OCI-LY7 (cell line): ENCODE results near the gene UBP1. TPM values are rescaled to one million over a fixed set of nuclear protein-coding genes. Genes with fewer than 3 reads are reported as not detected.
"Not testable (repeated sequence)": the region's sequence is repeated elsewhere in the genome, so short reads cannot be mapped to it uniquely, and the experiment has no call there.

ENCODE experiments used
- BruUV-seq: library from RNA; stranded (reverse); fragments of 400-500 nt; replicated peaks from 2 replicates; lab custom pipeline; 2021; lab: Mats Ljungman, UMichigan
- CTCF ChIA-PET: fragments of 300-600 bp; sonication (Branson Sonifier 250); formaldehyde crosslinking; loops from one replicate; lab custom pipeline; 2022; ENCODE audit warnings: antibody characterized with exemption; ENCODE audit not compliant: unreplicated experiment; lab: Charles Lee
- POLR2A ChIA-PET: fragments of 300-600 bp; sonication (Branson Sonifier 250); formaldehyde crosslinking; loops from one replicate; lab custom pipeline; 2022; ENCODE audit warnings: antibody characterized with exemption; lab: Charles Lee
- DNase-seq: peaks from one replicate; pipeline ENCODE4 v3.0.0-alpha.2; 2015; ENCODE audit warnings: low spot score
- H2AFZ ChIP-seq: fragments of 200-600 bp; sonication (generic), shearing (Covaris generic); 2 replicates; pipeline ENCODE4 v1.6.1; 2014; ENCODE audit warnings: mild to moderate bottlenecking, antibody characterized with exemption, low read length, moderate library complexity
- H3K27ac ChIP-seq: fragments of 200-600 bp; sonication (generic); 2 replicates; pipeline ENCODE4 v1.5.1; 2014; ENCODE audit warnings: mixed run types, low read depth, mild to moderate bottlenecking, moderate library complexity, low read length, inconsistent platforms; ENCODE audit not compliant: poor library complexity, severe bottlenecking
- H3K36me3 ChIP-seq: fragments of 200-600 bp; sonication (generic); 2 replicates; pipeline ENCODE4 v1.6.1; 2014; ENCODE audit warnings: mild to moderate bottlenecking, antibody characterized with exemption, low read length, moderate library complexity, mixed read lengths; ENCODE audit not compliant: insufficient read depth
- H3K4me1 ChIP-seq: fragments of 200-600 bp; sonication (generic); 2 replicates; pipeline ENCODE4 v1.5.1; 2014; ENCODE audit warnings: mild to moderate bottlenecking, low read length; ENCODE audit not compliant: insufficient read depth, poor library complexity, severe bottlenecking
- H3K4me2 ChIP-seq: fragments of 200-600 bp; sonication (generic); 2 replicates; pipeline ENCODE4 v1.6.1; 2014; ENCODE audit warnings: mild to moderate bottlenecking, low read length
- H3K4me3 ChIP-seq: fragments of 200-600 bp; sonication (generic); 2 replicates; pipeline ENCODE4 v1.5.1; 2014; ENCODE audit warnings: mild to moderate bottlenecking, low read depth, low read length; ENCODE audit not compliant: poor library complexity, severe bottlenecking
- H3K79me2 ChIP-seq: fragments of 200-600 bp; sonication (generic); 2 replicates; pipeline ENCODE4 v1.6.1; 2016; ENCODE audit warnings: low read depth, mild to moderate bottlenecking, low read length, moderate library complexity, mixed read lengths; ENCODE audit not compliant: insufficient read depth
- H3K9me2 ChIP-seq: fragments of 200-600 bp; sonication (generic); 2 replicates; pipeline ENCODE4 v1.6.1; 2016; ENCODE audit warnings: mild to moderate bottlenecking, low read length, mixed read lengths; ENCODE audit not compliant: insufficient read depth
- H3K9me3 ChIP-seq: fragments of 200-600 bp; sonication (generic); 2 replicates; pipeline ENCODE4 v1.6.1; 2014; ENCODE audit warnings: mild to moderate bottlenecking, mixed run types, low read length, mixed read lengths
- H4K20me1 ChIP-seq: fragments of 200-600 bp; sonication (generic); 2 replicates; pipeline ENCODE4 v1.6.1; 2014; ENCODE audit warnings: mild to moderate bottlenecking, antibody characterized with exemption, low read length, moderate library complexity, mixed read lengths; ENCODE audit not compliant: insufficient read depth
- EZH2phosphoT487 ChIP-seq: fragments of 200-600 bp; sonication (generic); IDR thresholded peaks from 2 replicates; pipeline ENCODE4 v1.6.1; 2018; ENCODE audit warnings: low read depth, borderline replicate concordance, mild to moderate bottlenecking, mixed run types, antibody characterized with exemption, low read length, moderate library complexity, mixed read lengths
- intact Hi-C: fragments of 100-400 bp; cut with micrococcal nuclease; formaldehyde crosslinking; loops from one replicate; pipeline ENCODE4 v1.10.0; 2022; ENCODE audit not compliant: unreplicated experiment
- total RNA-seq, 2 experiments: library from RNA; depleted of rRNA in 1 of 2; stranded (reverse); fragments of >200 nt in 1 of 2; shearing (Covaris generic) in 1 of 2; gene quantifications; 2 replicates each; pipeline ENCODE4 v1.2.3, GENCODE V29; 2014 to 2022
- TF ChIP-seq, protein P1 (sequence below): fragments of 200-600 bp; sonication (generic); conservative IDR thresholded peaks from 2 replicates; pipeline ENCODE4 v1.5.1; 2014; ENCODE audit warnings: mild to moderate bottlenecking, antibody characterized with exemption, low read length, moderate library complexity, mixed read lengths

UBP1 gene
- total RNA-seq, 2 experiments from 2014 or later, result 73.0 to 83.8 TPM

DNA sequence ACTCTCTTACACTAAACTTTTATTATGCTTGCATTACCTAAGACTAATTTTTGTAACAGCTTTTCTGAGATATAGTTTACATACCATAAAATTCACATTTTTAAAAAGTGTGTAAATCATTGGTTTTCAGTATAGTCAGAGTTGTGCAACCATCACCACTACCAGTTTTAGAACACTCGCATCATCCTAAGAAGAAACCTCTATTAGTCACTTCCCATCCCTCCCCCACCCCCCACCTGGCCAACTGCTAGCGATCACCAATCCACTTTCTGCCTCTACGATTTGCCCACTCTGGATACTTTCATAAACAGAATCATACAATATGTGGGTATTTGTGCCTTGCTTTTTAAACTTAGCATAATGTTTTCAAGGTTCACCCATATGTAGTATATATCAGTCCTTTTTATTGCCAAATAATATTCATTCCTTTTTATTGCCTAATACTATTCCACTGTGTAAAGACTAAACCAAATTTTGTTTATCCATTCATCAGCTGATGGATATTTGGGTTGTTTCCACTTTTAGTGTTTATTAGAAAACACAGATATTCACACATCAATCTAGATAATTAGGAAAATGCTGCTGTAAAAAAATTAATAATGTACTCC, 23.0 kb downstream of the UBP1 start:
- no TSS peak for BruUV-seq
- TF ChIP-seq EZH2phosphoT487, result no peak
- TF ChIP-seq, protein P1, sequence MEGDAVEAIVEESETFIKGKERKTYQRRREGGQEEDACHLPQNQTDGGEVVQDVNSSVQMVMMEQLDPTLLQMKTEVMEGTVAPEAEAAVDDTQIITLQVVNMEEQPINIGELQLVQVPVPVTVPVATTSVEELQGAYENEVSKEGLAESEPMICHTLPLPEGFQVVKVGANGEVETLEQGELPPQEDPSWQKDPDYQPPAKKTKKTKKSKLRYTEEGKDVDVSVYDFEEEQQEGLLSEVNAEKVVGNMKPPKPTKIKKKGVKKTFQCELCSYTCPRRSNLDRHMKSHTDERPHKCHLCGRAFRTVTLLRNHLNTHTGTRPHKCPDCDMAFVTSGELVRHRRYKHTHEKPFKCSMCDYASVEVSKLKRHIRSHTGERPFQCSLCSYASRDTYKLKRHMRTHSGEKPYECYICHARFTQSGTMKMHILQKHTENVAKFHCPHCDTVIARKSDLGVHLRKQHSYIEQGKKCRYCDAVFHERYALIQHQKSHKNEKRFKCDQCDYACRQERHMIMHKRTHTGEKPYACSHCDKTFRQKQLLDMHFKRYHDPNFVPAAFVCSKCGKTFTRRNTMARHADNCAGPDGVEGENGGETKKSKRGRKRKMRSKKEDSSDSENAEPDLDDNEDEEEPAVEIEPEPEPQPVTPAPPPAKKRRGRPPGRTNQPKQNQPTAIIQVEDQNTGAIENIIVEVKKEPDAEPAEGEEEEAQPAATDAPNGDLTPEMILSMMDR, result no peak
- Histone ChIP-seq H3K27ac (no peak overlapping the region), H4K20me1 (no peaks in the 10 kb centered on the region), H3K4me3 (no peak overlapping the region), H2AFZ (no peak overlapping the region), H3K4me1 (peaks cover 4% of the 10 kb centered on the region), H3K9me3 (no peaks in the 10 kb centered on the region; the same call in 1 of the 2 replicates), H3K9me2 (no peaks in the 10 kb centered on the region), H3K79me2 (peaks cover 32% of the 10 kb centered on the region; the same call in 1 of the 2 replicates), H3K36me3 (peaks cover 92% of the 10 kb centered on the region), H3K4me2 (no peak overlapping the region)
- ChIA-PET POLR2A (interaction anchor here (1.0 kb wide), 1 partner anchor 25 kb away, joined by 3 read pairs; no protein-coding TSS in a partner anchor), CTCF (no interaction called here)
- intact Hi-C loops, result no loop called here
- DNase-seq, result no peak

DNA sequence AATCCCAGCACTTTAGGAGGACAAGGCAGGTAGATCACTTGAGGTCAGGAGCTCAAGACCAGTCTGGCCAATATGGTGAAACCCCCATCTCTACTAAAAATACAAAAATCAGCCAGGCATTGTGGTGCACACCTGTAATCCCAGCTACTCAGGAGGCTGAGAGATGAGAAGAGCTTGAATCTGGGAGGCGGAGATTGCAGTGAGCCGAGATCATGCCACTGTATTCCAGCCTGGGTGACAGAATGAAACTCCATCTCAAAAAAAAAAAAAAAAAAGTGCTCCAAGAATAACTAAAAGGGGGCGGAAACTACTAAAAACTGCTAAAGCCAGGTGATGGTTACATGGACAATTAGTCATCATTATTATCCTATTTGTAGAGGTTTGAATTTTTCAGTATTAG, 29.4 kb downstream of the UBP1 start:
- intact Hi-C loops, H2AFZ ChIP-seq, CTCF ChIA-PET, BruUV-seq, H3K27ac ChIP-seq, H3K9me2 ChIP-seq, H4K20me1 ChIP-seq, H3K9me3 ChIP-seq, H3K4me3 ChIP-seq, H3K4me1 ChIP-seq, DNase-seq, H3K4me2 ChIP-seq, H3K79me2 ChIP-seq: not testable (repeated sequence)
- POLR2A ChIA-PET, result interaction anchor here (0.7 to 1.2 kb wide), 2 partner anchors 17 to 355 kb away, joined by 3 read pairs; no protein-coding TSS in a partner anchor
- peaks cover 99% of the 10 kb centered on the region for H3K36me3 ChIP-seq

DNA sequence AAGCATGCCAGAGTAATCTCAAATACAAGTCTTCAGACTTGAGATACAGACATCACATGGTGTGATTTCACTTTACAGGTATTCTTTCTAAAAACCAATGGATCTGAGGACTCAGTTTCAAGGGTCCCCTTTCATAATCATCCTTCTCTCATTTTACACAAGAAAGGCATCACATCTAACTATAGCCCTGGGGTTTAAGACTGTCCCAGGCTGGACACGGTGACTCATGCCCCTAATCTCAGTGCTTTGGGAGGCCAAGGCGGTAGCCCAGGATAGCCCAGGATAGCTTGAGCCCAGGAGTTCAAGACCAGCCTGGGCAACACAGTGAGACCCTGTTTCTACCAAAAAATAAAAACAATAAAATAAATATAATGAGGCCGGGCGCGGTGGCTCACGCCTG, 36.4 kb downstream of the UBP1 start:
- no peak overlapping the region for H3K27ac ChIP-seq
- H3K4me2 ChIP-seq, result no peak overlapping the region
- no peaks in the 10 kb centered on the region for H3K9me3 ChIP-seq
- TF ChIP-seq EZH2phosphoT487, result no peak
- TF ChIP-seq, protein P1, result no peak
- POLR2A ChIA-PET, result no interaction called here
- no peaks in the 10 kb centered on the region for H3K9me2 ChIP-seq
- peaks cover 96% of the 10 kb centered on the region for H3K36me3 ChIP-seq
- no peak overlapping the region for H2AFZ ChIP-seq
- H3K4me3 ChIP-seq, result no peak overlapping the region
- no peaks in the 10 kb centered on the region for H3K4me1 ChIP-seq
- intact Hi-C loops, result no loop called here
- DNase-seq, result no peak
- no peaks in the 10 kb centered on the region for H4K20me1 ChIP-seq
- no TSS peak for BruUV-seq
- H3K79me2 ChIP-seq, result no peaks in the 10 kb centered on the region
- CTCF ChIA-PET, result no interaction called here
